Measurements from ENCODE around the gene MKX. TPM values are rescaled to one million over a fixed set of nuclear protein-coding genes. Genes with fewer than 3 reads are reported as not detected.

The MKX gene
- total RNA-seq, 2 experiments from 2014 or later = 0.81 to 1.1 TPM

- CTCF ChIA-PET = no interaction called here
- H3K4me1 Mint-ChIP-seq (ENCODE audit: low read depth) = peaks cover 2% of the 10 kb centered on the region
- intact Hi-C loops (cut with micrococcal nuclease) = no loop called here
Observed at GRCh38 chr10:27636816-27637215, 108.8 kb downstream of the MKX start.

DNA sequence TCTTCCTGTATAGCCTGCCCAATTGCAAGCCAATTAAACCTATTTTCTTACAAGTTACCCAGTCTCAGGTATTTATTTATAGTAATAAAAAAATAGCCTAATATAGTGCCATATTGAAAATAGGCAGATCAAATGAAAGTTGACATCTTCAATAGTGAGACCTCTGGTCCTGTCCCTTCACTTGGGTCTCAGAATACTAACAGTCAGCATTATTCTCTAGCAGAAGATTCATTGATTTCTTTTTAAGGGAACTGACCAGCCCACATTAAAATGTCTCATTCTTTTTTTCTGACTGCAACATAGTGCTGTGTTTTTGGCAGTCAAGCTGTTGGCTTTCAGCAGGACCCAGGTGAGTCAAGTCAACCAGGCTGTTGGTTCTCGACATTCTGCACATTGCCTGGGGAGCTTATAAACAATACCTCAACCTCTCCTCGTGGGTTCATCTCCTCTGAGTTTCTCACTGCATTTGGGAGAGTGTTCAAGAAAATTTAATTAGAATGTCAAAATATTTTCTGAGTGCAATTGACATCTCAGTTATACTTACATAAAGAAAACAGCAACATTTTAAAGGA, 109.8 kb downstream of the MKX start:
- H3K27ac Mint-ChIP-seq = no peak overlapping the region
- no peak for ATAC-seq

More at GRCh38 chr10:27636816-27637215, 108.8 kb downstream of the MKX start:
- POLR2A ChIA-PET = no interaction called here
- DNase-seq (no peak), ATAC-seq (no peak)
- Mint-ChIP-seq H3K27me3 (no peaks in the 10 kb centered on the region), H3K9me3 (peaks cover 2% of the 10 kb centered on the region), H3K27ac (no peak overlapping the region), H3K36me3 (ENCODE audit: low read depth) (no peaks in the 10 kb centered on the region), H3K4me3 (no peak overlapping the region)
- TF ChIP-seq, protein P1, sequence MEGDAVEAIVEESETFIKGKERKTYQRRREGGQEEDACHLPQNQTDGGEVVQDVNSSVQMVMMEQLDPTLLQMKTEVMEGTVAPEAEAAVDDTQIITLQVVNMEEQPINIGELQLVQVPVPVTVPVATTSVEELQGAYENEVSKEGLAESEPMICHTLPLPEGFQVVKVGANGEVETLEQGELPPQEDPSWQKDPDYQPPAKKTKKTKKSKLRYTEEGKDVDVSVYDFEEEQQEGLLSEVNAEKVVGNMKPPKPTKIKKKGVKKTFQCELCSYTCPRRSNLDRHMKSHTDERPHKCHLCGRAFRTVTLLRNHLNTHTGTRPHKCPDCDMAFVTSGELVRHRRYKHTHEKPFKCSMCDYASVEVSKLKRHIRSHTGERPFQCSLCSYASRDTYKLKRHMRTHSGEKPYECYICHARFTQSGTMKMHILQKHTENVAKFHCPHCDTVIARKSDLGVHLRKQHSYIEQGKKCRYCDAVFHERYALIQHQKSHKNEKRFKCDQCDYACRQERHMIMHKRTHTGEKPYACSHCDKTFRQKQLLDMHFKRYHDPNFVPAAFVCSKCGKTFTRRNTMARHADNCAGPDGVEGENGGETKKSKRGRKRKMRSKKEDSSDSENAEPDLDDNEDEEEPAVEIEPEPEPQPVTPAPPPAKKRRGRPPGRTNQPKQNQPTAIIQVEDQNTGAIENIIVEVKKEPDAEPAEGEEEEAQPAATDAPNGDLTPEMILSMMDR (IDR thresholded peaks at IDR 0.05) = no peak

DNA sequence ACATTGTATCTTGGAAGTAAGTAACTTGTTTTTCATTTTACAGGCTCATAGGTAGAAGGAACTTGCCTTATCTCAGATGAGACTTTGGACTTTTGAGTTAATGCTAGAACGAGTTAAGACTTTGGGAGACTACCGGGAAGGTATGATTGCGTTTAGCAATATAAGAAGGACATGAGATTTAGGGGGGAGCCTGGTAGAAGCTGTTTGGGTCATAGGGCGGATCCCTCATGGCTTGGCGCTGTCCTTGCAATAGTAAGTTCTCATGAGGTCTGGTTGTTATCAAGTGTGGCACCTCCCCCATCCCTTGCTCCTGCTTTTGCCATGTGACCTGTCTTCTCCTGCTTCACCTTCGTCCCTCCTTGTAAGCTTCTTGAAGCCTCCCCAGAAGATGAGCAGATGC, 110.3 kb downstream of the MKX start:
- ChIA-PET POLR2A (no interaction called here), CTCF (interaction anchor here (0.5 kb wide), 1 partner anchor 21 kb away, joined by 3 read pairs; no protein-coding TSS in a partner anchor)
- DNase-seq (no peak), ATAC-seq (no peak)
- Mint-ChIP-seq H3K4me3 (no peak overlapping the region), H3K9me3 (no peaks in the 10 kb centered on the region), H3K27ac (no peak overlapping the region), H3K36me3 (ENCODE audit: low read depth) (no peaks in the 10 kb centered on the region), H3K4me1 (ENCODE audit: low read depth) (peaks cover 2% of the 10 kb centered on the region), H3K27me3 (no peaks in the 10 kb centered on the region)
- TF ChIP-seq, protein P1 (IDR thresholded peaks at IDR 0.05) = no peak
- intact Hi-C loops (cut with micrococcal nuclease) = no loop called here

More for the DNA sequence above, 109.8 kb downstream of the MKX start:
- TF ChIP-seq, protein P1 (IDR thresholded peaks at IDR 0.05) = no peak
- DNase-seq = no peak
- CTCF ChIA-PET = interaction anchor here (0.5 kb wide), 1 partner anchor 20 kb away, joined by 3 read pairs; no protein-coding TSS in a partner anchor
- peaks cover 2% of the 10 kb centered on the region for H3K4me1 Mint-ChIP-seq (ENCODE audit: low read depth)
- no peaks in the 10 kb centered on the region for H3K36me3 Mint-ChIP-seq (ENCODE audit: low read depth)
- POLR2A ChIA-PET = no interaction called here
- intact Hi-C loops (cut with micrococcal nuclease) = no loop called here
- H3K27me3 Mint-ChIP-seq = no peaks in the 10 kb centered on the region
- no peaks in the 10 kb centered on the region for H3K9me3 Mint-ChIP-seq
- H3K4me3 Mint-ChIP-seq = no peak overlapping the region

DNA sequence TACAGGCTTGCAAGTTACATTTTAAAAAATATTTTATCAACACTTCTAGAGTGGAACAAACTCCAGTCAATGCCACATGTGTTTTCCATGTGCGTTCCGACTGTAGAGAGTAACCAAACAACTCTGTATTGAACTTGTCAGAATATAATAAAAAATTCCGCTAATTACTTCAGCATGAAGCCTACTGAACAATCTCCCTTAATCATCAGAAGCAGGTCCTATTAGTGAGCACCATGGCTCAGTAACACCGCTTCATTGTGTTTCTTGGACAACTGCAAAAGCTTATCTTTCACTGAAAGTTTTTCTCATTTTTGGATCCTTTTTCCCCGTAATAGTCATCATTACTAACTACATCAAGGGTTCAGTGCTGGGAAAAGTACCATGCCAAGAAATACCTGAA, 117.0 kb downstream of the MKX start:
- Mint-ChIP-seq H3K27ac (no peak overlapping the region), H3K36me3 (ENCODE audit: low read depth) (no peaks in the 10 kb centered on the region), H3K27me3 (peaks cover 6% of the 10 kb centered on the region), H3K4me3 (no peak overlapping the region), H3K9me3 (no peaks in the 10 kb centered on the region), H3K4me1 (ENCODE audit: low read depth) (no peaks in the 10 kb centered on the region)
- intact Hi-C loops (cut with micrococcal nuclease) = no loop called here
- POLR2A ChIA-PET = no interaction called here
- CTCF ChIA-PET = no interaction called here
- TF ChIP-seq, protein P1 (IDR thresholded peaks at IDR 0.05) = no peak
- ATAC-seq (no peak), DNase-seq (no peak)

- ChIA-PET POLR2A (interaction anchor here (0.6 kb wide), 1 partner anchor 84 kb away, joined by 3 read pairs; no protein-coding TSS in a partner anchor), CTCF (no interaction called here)
- intact Hi-C loops (cut with micrococcal nuclease) = no loop called here
- Mint-ChIP-seq H3K36me3 (ENCODE audit: low read depth) (no peaks in the 10 kb centered on the region), H3K27me3 (peaks cover 7% of the 10 kb centered on the region), H3K4me3 (no peak overlapping the region), H3K9me3 (no peaks in the 10 kb centered on the region), H3K4me1 (ENCODE audit: low read depth) (no peaks in the 10 kb centered on the region), H3K27ac (no peak overlapping the region)
- DNase-seq = no peak
- TF ChIP-seq, protein P1 (IDR thresholded peaks at IDR 0.05) = no peak
- no peak for ATAC-seq
Observed at GRCh38 chr10:27626890-27627289, 118.7 kb downstream of the MKX start.

Data from activated CD8-positive, alpha-beta T cell treated with anti-CD3 and anti-CD28 coated beads for 36 hours (primary cell).